PC-3 (cell line): ENCODE data around the gene CA5B.

Experiments used
- CTCF ChIP-seq: fragments of 300-600 bp; sonication (generic); conservative IDR thresholded peaks from 2 replicates; pipeline ENCODE4 v1.5.1; 2017; ENCODE audit warnings: antibody characterized with exemption, low read depth, mild to moderate bottlenecking, low read length
- EZH2 ChIP-seq: fragments of 300-600 bp; sonication (generic); IDR thresholded peaks from one replicate; pipeline ENCODE4 v1.6.1; 2017; ENCODE audit warnings: antibody characterized with exemption, mild to moderate bottlenecking, low read length; ENCODE audit not compliant: unreplicated experiment

DNA sequence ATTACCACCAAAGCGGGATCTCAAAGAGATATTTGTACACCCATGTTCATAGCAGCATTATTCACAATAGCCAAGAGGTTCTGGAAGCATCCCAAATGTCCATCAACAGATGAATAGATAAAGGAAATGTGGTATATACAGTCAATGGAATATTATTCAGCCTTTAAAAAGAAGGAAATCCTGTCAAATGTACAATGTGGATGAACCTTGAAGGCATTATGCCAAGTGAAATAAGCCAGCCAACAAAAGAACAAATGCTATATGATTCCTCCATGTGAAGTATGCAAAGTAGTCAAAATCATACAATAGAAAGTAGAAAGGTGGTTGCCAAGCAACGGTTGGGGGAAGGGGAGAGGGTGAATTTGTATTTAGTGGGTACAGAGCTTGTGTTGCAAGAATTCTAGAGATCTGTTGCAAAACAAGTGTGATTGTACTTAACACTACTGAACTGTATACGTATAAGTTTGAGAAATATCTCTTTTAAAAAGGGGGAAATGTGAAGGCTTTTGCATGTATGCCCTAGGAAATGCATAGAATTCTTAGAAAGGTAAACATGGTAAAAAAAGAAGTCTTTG lies 47.2 kb downstream of the CA5B start:
- TF ChIP-seq EZH2, result no peak
- no peak for TF ChIP-seq CTCF
